Brain pericyte (primary cell): Measurements from ENCODE around the gene ERBB4.
"Not testable (repeated sequence)": the region's sequence is repeated elsewhere in the genome, so short reads cannot be mapped to it uniquely, and the experiment has no call there.

Experiments
- DNase-seq: peaks from one replicate; pipeline ENCODE4 v3.0.0-alpha.2; 2012; ENCODE audit warnings: low read depth, low spot score

ERBB4 gene

DNA sequence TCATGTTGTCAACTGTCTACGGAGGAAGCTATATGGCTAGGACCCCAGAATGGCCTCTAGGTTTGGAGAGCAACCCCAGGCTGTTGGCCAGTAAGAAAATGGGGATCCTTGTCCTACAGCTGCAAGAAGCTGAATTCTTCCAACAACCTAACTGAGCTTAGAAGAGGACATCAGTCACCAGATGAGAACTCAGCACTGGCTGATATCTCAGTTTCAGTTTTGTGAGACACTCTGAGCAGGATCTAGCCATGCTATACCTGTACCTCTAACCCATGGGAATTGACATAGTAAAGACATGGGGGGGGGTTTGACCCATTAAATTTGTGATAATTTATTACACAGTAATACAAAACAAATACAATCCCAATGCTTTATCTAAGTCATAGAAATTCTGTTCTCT lies 312.5 kb downstream of the ERBB4 start:
- DNase-seq: no peak

DNA sequence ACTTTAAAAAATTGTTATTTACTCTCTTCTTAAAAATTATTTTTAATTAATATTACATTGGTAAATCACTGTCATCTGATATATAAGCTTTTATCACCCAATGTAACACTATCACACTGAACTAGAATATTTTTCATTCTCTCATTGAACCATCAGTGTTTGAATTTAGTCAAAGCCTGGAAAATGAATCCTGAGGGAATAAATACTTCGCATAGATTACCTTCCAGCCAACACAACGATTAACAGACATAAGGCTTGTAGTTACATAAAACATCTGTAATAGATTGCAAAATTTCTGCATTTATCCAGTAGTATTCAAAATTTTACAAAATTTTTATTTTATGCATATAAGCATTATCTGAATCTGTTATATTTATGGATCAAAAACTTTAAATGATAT lies 314.9 kb downstream of the ERBB4 start:
- no peak for DNase-seq

DNA sequence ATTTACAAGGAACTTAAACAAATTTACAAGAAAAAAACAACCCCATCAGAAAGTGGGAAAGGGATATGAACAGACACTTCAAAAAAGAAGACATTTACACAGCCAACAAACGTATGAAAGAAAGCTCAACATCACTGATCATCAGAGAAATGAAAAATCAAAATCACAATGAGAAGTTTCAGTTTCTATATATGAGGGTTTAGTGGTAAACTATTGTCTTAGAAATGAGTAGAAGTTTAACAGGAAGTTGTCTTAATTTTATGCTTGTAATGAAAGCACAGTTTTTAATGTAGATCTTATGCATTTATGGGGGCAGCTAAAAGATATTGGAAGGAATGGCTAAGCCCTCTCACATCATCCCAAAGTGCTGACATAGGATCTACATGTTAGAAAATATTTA lies 325.4 kb downstream of the ERBB4 start:
- no peak for DNase-seq

DNA sequence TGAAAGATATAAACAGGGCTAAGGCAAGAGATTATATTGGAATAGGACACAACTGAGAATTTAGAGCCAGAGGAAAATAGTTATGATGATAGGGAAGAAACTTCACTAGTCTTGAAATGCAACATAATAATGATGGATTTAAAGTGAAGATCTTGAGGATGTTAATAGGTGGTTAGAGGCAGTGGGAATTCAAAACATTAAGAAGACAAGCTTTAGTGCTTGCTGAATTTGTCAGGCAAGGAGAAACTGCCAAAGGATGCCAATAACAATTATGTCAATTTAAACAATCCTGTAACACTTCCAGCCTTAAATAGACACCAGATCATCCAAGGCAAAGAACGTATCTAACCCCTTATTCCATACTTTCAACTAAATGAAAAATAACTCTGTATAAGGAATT lies 330.1 kb downstream of the ERBB4 start:
- no peak for DNase-seq

DNA sequence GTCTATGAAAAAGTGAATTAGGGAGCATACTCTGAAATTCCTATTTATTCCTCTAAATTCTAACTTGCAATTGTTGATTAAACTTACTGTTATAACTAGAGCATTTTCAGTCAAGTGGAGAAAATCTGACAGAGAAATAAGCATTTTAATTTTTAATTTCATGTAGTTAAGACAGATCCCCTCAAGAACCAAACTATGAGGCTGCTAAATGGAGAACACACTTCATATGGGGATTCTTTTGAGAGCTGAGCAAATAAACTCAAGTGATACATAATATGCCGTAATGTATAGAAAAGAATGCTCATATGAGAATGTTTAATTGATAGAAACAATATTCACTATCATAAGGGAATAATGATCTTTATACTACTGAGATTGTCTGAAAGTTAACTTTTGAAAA lies 340.8 kb downstream of the ERBB4 start:
- DNase-seq: no peak

DNA sequence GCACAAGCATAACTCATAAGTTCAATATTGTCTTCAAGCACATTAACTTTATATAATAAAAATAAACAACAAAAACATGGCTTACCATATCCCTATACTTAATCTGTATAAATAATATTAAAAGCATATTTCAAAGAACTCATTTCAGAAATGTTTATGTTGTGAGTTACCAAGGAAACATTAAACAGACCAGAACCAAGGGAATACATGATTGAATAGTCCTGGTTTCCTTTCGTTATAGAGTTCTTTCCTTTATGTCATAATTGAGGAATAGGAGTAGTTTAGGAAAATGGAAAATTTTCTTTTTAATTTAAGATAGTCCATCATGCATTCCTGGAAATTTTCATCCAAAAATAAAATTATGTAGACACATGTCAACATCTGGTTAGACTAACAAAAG lies 343.0 kb downstream of the ERBB4 start:
- DNase-seq: no peak

DNA sequence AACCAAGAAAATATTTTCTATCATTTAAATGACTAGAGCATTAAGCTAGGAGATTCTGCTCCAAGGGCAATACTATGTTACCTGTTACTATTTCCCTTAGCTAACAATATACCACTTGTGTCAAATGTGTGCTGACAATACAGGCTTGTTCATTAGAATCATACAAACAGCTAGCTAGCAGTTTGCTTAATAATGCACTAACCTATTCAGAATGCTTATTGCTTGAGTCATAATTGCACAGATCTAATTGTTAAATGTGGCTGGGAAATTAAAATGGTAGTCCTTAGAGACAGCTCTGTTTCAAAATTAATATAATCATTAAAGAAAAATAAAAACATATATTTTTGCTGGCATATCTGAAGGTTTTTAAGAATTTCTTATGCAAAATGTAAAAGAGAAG lies 344.2 kb downstream of the ERBB4 start:
- DNase-seq: no peak

DNA sequence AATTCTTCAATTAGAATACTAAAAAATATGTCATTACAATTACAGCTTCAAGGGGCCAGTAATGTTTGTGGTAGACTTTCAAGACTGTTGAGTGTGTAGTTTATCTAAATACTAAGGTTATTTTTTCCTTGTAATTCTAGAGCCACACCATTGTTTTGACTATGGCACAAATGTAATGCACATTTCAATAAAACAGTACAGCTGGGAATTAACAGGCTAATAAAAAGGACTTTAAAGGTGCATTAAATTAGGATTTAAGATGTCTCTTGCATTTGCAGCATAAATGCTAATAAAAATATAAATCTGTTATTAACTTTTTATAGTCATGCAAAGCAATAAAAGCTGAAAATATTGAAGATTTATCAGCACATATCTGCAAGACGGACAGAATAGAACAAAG lies 344.8 kb downstream of the ERBB4 start:
- DNase-seq: no peak

DNA sequence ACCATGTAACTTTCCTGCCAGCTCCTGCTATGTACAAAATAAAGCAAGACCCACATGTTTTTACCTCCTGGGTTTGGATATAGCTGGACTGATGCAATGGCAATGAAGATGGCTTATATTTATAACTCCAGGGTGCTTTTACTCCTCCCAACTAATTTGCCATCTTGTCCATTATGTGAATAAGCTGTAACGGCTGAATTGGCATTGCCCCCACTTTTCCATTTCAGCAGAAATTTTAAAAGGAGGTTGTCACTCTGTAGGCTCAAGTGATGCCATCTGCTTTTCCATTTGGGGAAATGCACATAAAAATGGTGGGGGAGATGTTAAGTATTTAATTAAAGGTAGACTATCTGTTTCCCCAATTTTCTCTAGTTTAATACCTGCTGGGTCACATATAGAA lies 345.5 kb downstream of the ERBB4 start:
- DNase-seq: no peak

DNA sequence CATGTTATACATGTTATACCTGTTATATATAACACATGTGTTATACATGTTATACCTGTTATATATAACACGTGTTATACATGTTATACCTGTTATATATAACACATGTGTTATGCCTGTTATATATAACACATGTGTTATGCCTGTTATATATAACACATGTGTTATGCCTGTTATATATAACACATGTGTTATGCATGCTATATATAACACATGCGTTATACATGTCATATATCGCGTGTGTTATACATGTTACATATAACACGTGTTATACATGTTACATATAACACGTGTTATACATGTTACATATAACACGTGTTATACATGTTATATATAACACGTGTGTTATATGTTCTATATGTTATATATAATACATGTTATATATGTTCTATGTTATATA lies 347.2 kb downstream of the ERBB4 start:
- not testable (repeated sequence) for DNase-seq

DNA sequence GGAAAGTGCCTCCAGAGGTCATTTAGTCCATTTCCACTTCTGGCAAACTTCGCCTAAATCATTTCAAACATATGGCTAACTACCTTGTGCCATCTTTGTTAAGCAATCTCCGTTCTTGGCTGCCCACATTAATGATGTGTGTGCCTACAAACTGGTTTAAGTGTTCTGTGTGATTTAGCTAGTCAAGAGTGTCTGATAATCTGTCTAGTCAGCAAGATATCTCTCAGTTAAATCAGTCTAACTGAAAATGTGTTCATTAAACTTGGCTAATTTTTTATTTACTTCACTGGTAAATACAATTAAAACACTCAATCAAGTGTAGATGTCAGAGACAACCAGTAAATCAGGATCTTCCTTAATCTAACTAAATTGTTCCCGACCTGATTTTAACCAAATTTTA lies 352.4 kb downstream of the ERBB4 start:
- DNase-seq: no peak

DNA sequence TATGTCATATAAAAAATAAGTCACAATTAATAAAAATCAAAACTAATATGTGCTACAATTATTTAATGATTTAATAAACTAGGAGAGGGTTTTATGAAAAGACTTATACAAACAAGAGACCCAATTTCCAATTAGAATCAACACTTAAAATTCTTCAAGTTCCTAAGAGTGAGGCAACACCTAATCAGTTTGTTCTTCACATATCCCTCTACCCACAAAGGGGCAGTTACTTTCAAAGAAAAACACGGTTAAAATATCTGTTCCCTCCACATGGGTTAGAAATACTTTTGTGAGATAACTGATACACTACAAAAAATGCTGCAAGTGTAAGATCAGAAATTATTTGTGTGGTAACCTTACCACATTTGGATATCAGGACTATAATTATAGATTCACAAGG lies 357.0 kb downstream of the ERBB4 start:
- DNase-seq: no peak

DNA sequence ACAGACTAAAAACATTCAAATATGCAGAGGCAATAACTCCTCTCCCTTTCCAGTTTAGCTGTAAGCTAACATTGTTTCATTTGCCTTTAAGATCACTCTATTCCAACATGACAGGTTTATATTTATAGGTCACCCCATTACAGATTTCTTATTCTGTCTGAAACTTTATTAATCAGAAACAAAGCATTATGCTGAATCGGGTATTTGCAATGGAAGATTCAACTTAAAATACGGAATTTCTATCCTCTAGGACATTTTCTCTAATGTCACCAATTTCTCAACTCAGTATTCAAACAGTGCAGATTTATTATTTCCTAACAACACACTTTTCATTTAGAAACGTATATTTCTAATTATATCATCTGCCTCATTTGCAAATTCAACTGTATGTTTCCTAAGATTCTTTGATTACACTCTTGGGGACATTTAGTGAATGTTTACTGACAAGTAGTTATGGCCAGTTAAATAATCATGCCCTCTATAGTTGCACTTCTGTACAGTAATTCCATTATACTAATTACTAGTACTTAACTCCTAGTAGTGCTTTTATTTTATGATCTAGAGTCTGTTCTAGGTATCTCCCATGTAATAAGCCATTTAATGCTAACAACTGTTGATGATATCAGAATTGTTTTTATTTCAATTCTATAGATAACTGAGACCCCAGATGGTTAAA lies 358.1 kb downstream of the ERBB4 start:
- DNase-seq: no peak

DNA sequence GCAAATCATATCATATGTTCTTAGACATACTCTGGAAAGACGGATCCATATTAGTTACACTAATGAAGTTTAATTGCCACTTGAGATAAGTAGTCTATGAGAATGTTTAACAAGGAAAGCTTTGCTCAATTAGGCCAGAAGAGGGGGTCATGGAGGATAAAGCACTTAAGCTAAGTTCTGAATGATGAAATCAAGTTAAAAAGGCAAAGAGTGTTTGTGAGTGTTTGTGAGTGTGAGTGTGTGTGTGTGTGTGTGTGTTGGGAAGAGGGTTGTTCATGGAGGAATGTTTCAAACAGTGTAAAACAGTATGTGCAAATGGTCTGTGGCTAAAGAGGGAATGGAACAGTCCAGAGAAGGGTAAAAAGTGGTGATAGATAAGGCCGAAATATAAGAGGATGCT lies 360.9 kb downstream of the ERBB4 start:
- DNase-seq: no peak

DNA sequence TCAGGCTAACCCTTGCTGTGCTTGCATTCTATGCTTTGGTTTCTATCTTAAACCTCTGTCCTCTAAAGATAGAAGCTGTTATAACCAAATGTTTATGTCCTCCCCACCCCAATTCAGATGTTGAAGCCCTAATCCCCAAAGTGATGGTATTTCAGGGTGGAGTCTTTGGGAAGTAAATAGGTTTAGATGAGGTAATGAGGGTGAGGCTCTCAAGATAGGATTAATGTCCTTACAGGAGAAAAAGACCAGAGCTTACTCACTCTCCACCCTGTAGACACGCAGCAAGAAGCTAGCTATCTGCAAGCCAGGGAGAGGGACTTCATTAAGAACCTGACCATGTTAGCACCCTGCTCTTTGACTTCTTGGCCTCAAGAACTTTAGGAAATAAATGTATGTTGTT lies 362.5 kb downstream of the ERBB4 start:
- DNase-seq: no peak

DNA sequence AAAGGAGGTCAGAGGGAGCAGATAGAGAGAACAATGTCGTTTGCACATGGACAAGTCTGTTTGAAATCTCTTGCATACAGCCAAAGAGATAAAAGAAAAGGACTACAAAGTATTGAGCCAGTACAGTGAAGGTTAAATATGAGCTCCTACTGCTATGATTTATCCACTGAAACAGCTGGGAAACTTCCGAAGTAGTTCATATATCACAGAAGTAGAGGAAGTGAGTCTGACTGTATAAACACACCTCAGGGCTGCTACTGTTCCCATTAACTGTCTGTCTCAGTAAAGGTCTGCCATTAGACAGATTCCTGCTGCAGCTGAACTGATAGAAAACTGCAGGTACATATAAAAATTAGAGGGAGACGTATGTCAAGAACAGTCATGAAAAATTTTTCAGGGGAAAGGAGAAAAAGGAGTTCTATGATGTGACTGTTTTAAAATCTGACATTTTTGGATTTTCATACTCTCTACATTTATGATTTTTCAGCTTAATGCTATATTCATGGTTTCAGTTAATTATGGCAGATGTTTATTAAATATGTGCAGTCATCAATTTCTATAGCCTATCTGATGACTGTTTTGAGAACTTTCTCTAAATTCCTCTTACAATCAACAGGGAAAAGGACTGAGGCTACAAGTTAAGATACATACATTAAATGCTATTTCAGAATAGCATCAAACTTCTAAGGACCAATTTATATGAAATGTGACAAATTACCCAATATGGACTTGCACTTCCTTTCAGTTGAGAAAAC lies 364.7 kb downstream of the ERBB4 start:
- DNase-seq: no peak

DNA sequence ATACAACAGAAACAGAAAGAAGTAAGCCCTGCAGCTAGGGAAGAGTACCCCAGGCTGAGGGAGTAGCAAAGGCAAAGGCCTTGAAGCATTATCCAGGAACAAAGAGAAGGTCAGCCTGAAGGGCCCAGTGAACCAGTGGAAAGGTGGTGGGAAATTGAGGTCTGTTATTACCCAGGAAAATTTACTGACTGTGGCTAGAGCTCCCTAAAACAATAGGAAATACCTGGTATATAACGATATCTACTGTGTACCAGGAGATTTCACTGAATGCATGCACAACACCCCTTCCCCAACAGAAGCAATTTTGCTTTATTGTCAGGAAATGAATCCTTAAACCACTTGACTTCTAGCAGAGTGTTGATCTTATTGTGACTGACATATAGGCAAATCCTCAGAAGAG lies 365.3 kb downstream of the ERBB4 start:
- DNase-seq: no peak

DNA sequence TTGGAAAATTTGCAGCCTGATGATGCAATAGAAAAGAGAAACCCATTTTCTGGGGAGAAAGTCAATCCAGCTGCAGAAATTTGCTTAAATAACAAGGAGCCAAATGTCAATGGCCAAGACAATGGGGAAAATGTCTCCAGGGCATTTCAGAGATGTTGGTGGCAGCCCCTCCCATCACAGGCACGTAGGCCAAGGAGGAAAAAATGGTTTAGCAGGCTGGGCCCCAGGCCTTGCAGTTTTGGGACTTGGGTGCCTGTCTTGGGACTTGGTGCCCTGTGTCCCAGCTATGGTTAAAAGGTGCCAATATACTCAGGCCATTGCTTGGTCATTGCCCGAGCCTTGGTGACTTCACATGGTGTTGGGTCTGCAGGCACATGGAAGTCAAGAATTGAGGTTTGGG lies 368.2 kb downstream of the ERBB4 start:
- no peak for DNase-seq

DNA sequence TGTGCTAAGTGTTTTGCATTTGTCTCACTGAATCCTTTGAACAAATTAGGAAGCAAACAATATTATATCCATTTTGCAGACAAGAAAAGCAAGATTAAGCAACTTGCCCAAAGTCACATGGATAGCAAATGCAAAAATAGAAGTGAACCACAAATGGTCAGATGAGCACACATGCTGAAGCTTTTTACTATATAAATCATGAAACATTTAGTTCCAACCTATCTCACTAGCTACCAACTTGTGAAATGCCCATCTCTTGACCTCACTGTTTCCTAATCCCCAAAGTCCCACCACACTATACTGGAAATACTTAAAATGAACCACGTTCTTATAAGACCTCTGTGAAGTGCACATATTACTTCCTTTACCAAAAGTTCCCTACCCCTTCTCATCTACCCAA lies 380.5 kb downstream of the ERBB4 start:
- DNase-seq: no peak

DNA sequence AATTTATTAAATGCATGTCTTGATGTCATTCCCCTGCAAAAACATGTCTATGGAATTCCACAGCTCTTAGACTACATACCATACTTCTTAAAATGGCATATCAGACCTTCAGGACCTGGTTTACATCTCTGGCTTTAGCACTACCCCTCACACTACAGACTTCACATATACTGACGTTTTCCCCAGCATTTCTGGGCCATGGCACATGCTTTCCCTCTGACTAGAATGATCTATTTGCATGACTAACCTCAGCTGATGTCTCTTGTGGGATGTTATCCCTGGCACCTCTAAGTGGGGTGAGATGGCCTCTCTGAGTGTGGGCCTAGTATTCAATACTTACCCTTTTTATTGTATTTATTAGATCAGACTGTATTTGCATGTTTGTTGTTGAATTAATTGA lies 381.6 kb downstream of the ERBB4 start:
- no peak for DNase-seq

DNA sequence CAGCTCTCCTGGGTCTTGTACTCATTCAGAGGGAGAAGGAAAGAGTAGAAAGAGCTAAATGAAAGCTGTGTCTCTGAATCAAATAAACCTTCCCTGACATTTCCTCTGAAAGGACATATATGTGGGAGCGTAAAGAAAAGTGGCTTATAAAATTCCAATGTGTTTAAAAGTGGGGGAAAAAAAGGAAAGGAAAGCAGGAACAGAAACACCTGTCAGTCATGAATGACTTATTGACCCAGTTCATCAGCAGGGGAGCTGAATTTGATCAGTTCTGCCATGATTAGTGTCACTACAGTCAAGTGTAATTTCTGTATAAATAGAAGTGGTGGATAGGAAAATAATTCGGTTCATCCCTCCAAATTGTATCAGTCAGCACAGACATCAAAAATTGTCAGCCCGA lies 382.5 kb downstream of the ERBB4 start:
- no peak for DNase-seq

DNA sequence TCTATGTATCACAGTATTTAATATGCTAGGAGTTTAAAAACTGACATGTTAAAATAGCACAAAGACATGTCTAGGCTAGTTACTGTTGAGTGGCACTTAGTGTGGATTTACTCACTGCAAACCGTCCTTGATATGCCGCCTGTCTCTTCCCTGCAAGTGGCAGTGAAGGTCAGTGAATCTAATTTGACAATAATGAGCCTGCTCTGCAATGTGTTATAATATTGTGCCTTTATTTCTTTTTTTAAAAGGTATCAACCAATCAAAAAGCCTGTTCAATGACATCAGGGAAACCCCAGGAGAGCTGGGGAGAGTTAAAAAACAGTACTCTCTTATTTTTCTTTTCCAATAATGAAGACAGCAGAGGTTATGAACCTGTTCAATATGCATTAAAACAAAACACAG lies 384.1 kb downstream of the ERBB4 start:
- no peak for DNase-seq

DNA sequence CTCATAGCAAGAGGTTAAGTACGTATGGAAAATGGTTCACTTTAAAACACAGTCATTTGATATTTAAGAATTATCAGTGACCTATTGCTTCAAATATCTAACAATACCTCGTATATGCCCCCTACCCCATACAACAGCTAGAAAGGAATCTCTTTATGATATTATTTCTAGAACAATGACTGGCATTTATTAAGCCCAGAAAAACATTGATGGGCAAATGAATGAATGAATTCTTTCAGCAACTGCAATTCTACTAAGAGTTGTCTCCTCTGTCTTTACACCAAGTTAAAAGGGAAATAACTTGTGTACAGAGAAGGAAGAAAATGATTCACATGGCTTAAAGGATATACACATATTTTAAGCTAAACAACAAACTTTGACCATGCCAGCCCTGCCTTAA lies 384.7 kb downstream of the ERBB4 start:
- no peak for DNase-seq
